IMR-90 (cell line): Measurements from ENCODE around the gene RIMBP2. TPM values are rescaled to one million over a fixed set of nuclear protein-coding genes. Genes with fewer than 3 reads are reported as not detected.

Experiments used
- ATAC-seq: fragments of 200-7000 bp; cut with Tn5 transposase; 2 replicates; pipeline ENCODE4 v1.9.1; 2020; ENCODE audit warnings: low read depth, mild to moderate bottlenecking, moderate library complexity
- BruUV-seq: library from RNA; stranded (reverse); fragments of 400-500 nt; replicated peaks from 2 replicates; lab custom pipeline; 2021; lab: Mats Ljungman, UMichigan
- CTCF ChIA-PET: fragments of 300-600 bp; formaldehyde crosslinking; extraction: SDS; loops from one replicate; lab custom pipeline; 2021; ENCODE audit warnings: antibody characterized with exemption; lab: Yijun Ruan, JAX
- POLR2A ChIA-PET: fragments of 300-600 bp; sonication (Branson Sonifier 250); formaldehyde crosslinking; loops from one replicate; lab custom pipeline; 2022; ENCODE audit warnings: antibody characterized with exemption; ENCODE audit not compliant: unreplicated experiment; lab: Charles Lee
- DNase-seq: peaks from one replicate; pipeline ENCODE4 v3.0.0; 2013
- H2AFZ ChIP-seq: replicated peaks from 2 replicates; pipeline ENCODE3; 2013; ENCODE audit warnings: low read length, mild to moderate bottlenecking; ENCODE audit not compliant: poor library complexity
- H2AK5ac ChIP-seq: 2 replicates; pipeline ENCODE4 v1.6.1; 2013; ENCODE audit warnings: low read depth, low read length, inconsistent platforms
- H2AK9ac ChIP-seq: replicated peaks from 2 replicates; pipeline ENCODE3; 2013; ENCODE audit warnings: mild to moderate bottlenecking, low read depth, low read length, moderate library complexity; ENCODE audit not compliant: poor library complexity
- H2BK120ac ChIP-seq: 2 replicates; pipeline ENCODE4 v1.6.1; 2013; ENCODE audit warnings: low read depth, low read length, inconsistent platforms
- H2BK15ac ChIP-seq: 3 replicates; pipeline ENCODE4 v1.6.1; 2013; ENCODE audit warnings: low read depth, low read length, inconsistent platforms
- H2BK20ac ChIP-seq: 2 replicates; pipeline ENCODE4 v1.6.1; 2013; ENCODE audit warnings: low read depth, mild to moderate bottlenecking, inconsistent platforms, low read length, moderate library complexity
- H2BK5ac ChIP-seq: 2 replicates; pipeline ENCODE4 v1.6.1; 2013; ENCODE audit warnings: mild to moderate bottlenecking, low read depth, low read length, inconsistent platforms; ENCODE audit not compliant: poor library complexity, severe bottlenecking
- H3K14ac ChIP-seq: replicated peaks from 2 replicates; pipeline ENCODE4 v1.6.1; 2013; ENCODE audit warnings: low read depth, low read length, inconsistent platforms
- H3K18ac ChIP-seq: 2 replicates; pipeline ENCODE4 v1.6.1; 2013; ENCODE audit warnings: low read depth, low read length, control low read depth
- H3K23ac ChIP-seq: 2 replicates; pipeline ENCODE4 v1.6.1; 2013; ENCODE audit warnings: low read depth, low read length, inconsistent platforms
- H3K27ac ChIP-seq: 2 replicates; pipeline ENCODE4 v1.5.1; 2013; ENCODE audit warnings: mild to moderate bottlenecking, control low read depth, low read length; ENCODE audit not compliant: insufficient read depth
- H3K27me3 ChIP-seq: 2 replicates; pipeline ENCODE4 v1.6.1; 2013; ENCODE audit warnings: low read length; ENCODE audit not compliant: control insufficient read depth, insufficient read depth
- H3K36me3 ChIP-seq: 2 replicates; pipeline ENCODE4 v1.6.1; 2013; ENCODE audit warnings: low read length, mixed read lengths; ENCODE audit not compliant: control insufficient read depth, insufficient read depth
- H3K4ac ChIP-seq: 2 replicates; pipeline ENCODE4 v1.6.1; 2013; ENCODE audit warnings: low read depth, low read length, inconsistent platforms
- H3K4me1 ChIP-seq: 2 replicates; pipeline ENCODE4 v1.6.1; 2013; ENCODE audit warnings: low read length, mixed read lengths; ENCODE audit not compliant: control insufficient read depth, insufficient read depth
- H3K4me2 ChIP-seq: 2 replicates; pipeline ENCODE4 v1.6.1; 2013; ENCODE audit warnings: low read depth, mild to moderate bottlenecking, control low read depth, low read length, moderate library complexity
- H3K4me3 ChIP-seq: 2 replicates; pipeline ENCODE4 v1.5.1; 2013; ENCODE audit warnings: low read depth, mild to moderate bottlenecking, control low read depth, low read length, moderate library complexity; ENCODE audit not compliant: insufficient read depth
- H3K56ac ChIP-seq: 2 replicates; pipeline ENCODE4 v1.6.1; 2013; ENCODE audit warnings: low read length, inconsistent platforms; ENCODE audit not compliant: insufficient read depth; ENCODE audit errors: extremely low read depth
- H3K79me1 ChIP-seq, 2 experiments: 2 replicates each; pipeline ENCODE4 v1.6.1; 2013; ENCODE audit warnings: low read length in 2 of 2, inconsistent platforms in 1 of 2, low read depth in 1 of 2
- H3K9ac ChIP-seq: 2 replicates; pipeline ENCODE4 v1.6.1; 2013; ENCODE audit warnings: low read depth, low read length, control low read depth
- H3K9me1 ChIP-seq: 2 replicates; pipeline ENCODE4 v1.6.1; 2013; ENCODE audit warnings: low read length, inconsistent platforms; ENCODE audit not compliant: insufficient read depth
- H3K9me3 ChIP-seq: 2 replicates; pipeline ENCODE4 v1.6.1; 2013; ENCODE audit warnings: low read length; ENCODE audit not compliant: control insufficient read depth, insufficient read depth
- H4K20me1 ChIP-seq: 2 replicates; pipeline ENCODE4 v1.6.1; 2013; ENCODE audit warnings: low read length, inconsistent platforms; ENCODE audit not compliant: insufficient read depth
- H4K5ac ChIP-seq: 2 replicates; pipeline ENCODE4 v1.6.1; 2013; ENCODE audit warnings: mild to moderate bottlenecking, low read depth, low read length, control low read depth
- H4K8ac ChIP-seq, 2 experiments: 2 replicates each; pipeline ENCODE4 v1.6.1; 2013; ENCODE audit warnings: low read depth in 2 of 2, low read length in 2 of 2, control low read depth in 1 of 2, inconsistent platforms in 1 of 2
- H4K91ac ChIP-seq: 2 replicates; pipeline ENCODE4 v1.6.1; 2013; ENCODE audit warnings: low read depth, low read length, inconsistent platforms; ENCODE audit not compliant: insufficient read depth
- BHLHE40 ChIP-seq: fragments of 150-350 bp; IDR thresholded peaks from 2 replicates; pipeline ENCODE4 v1.6.1; 2016; ENCODE audit warnings: mild to moderate bottlenecking, low read depth, low read length
- CEBPB ChIP-seq: IDR thresholded peaks from 2 replicates; pipeline ENCODE4 v1.6.1; 2012; ENCODE audit warnings: low read depth, low read length, improper control_type of control experiment
- CHD1 ChIP-seq: IDR thresholded peaks from 2 replicates; pipeline ENCODE4 v1.6.1; 2012; ENCODE audit warnings: low read depth, low read length, improper control_type of control experiment
- CTCF ChIP-seq: conservative IDR thresholded peaks from 2 replicates; pipeline ENCODE4 v1.5.1; 2012; ENCODE audit warnings: mild to moderate bottlenecking, low read depth, low read length, improper control_type of control experiment
- ELK1 ChIP-seq: fragments of 150-350 bp; IDR thresholded peaks from 2 replicates; pipeline ENCODE4 v1.6.1; 2016; ENCODE audit warnings: low read depth, mild to moderate bottlenecking, low read length, moderate library complexity, borderline replicate concordance
- FOS ChIP-seq: fragments of 150-350 bp; IDR thresholded peaks from 2 replicates; pipeline ENCODE4 v1.6.1; 2016; ENCODE audit warnings: low read depth, low read length
- MAFK ChIP-seq: IDR thresholded peaks from 2 replicates; pipeline ENCODE4 v1.6.1; 2012; ENCODE audit warnings: low read depth, low read length, improper control_type of control experiment
- MAZ ChIP-seq: IDR thresholded peaks from 2 replicates; pipeline ENCODE4 v1.6.1; 2012; ENCODE audit warnings: low read depth, mild to moderate bottlenecking, low read length, improper control_type of control experiment, moderate library complexity, borderline replicate concordance
- MXI1 ChIP-seq: IDR thresholded peaks from 2 replicates; pipeline ENCODE4 v1.6.1; 2012; ENCODE audit warnings: low read depth, mild to moderate bottlenecking, low read length, moderate library complexity, borderline replicate concordance
- NFE2L2 ChIP-seq: fragments of 150-350 bp; IDR thresholded peaks from 2 replicates; pipeline ENCODE4 v1.6.1; 2016; ENCODE audit warnings: low read depth, mild to moderate bottlenecking, low read length
- POLR2A ChIP-seq: IDR thresholded peaks from 2 replicates; pipeline ENCODE4 v1.6.1; 2012; ENCODE audit warnings: mild to moderate bottlenecking, low read depth, low read length
- RAD21 ChIP-seq: IDR thresholded peaks from 2 replicates; pipeline ENCODE4 v1.6.1; 2012; ENCODE audit warnings: low read length, improper control_type of control experiment
- RCOR1 ChIP-seq: IDR thresholded peaks from 2 replicates; pipeline ENCODE4 v1.6.1; 2012; ENCODE audit warnings: mild to moderate bottlenecking, low read length, improper control_type of control experiment; ENCODE audit not compliant: insufficient replicate concordance
- RFX5 ChIP-seq: IDR thresholded peaks from 2 replicates; pipeline ENCODE4 v1.8.0; 2012; ENCODE audit warnings: low read depth, mild to moderate bottlenecking, low read length, moderate library complexity
- SMC3 ChIP-seq: fragments of 150-350 bp; IDR thresholded peaks from 2 replicates; pipeline ENCODE4 v1.6.1; 2016; ENCODE audit warnings: low read depth, mild to moderate bottlenecking, antibody characterized with exemption, low read length, moderate library complexity
- USF2 ChIP-seq: fragments of 150-350 bp; IDR thresholded peaks from 2 replicates; pipeline ENCODE4 v1.6.1; 2017; ENCODE audit warnings: mild to moderate bottlenecking, antibody characterized with exemption, low read length, low read depth
- WGBS, 2 experiments: methylation state at CpG; one replicate each; pipeline versions ENCODE4 v1.1.5 to v1.1.7; 2013; ENCODE audit warnings: missing lambda C conversion rate in 2 of 2; ENCODE audit not compliant: insufficient read length in 1 of 2; ENCODE audit errors: extremely low coverage in 2 of 2; 5-methylcytosine and 5-hydroxymethylcytosine counted together
- dilution Hi-C: fragments of 300-500 bp; cut with HindIII; formaldehyde crosslinking; loops from one replicate; pipeline ENCODE4 v1.14.3; 2018; ENCODE audit warnings: low sequenced_read_pairs; ENCODE audit not compliant: unreplicated experiment
- in situ Hi-C: fragments of 300-500 bp; cut with MboI; formaldehyde crosslinking; loops from 3 replicates; pipeline ENCODE4 v1.14.3; 2019; ENCODE audit warnings: low sequenced_read_pairs, inconsistent platforms, mixed read lengths
- intact Hi-C: fragments of 100-400 bp; cut with micrococcal nuclease; formaldehyde crosslinking; loops from 2 replicates; pipeline ENCODE4 v1.10.0; 2022
- polyA plus RNA-seq, 3 experiments: library from polyadenylated mRNA; depleted of rRNA; stranded (reverse); fragments of >200 nt; gene quantifications; 2 replicates each; pipeline ENCODE4 v1.2.3, GENCODE V29; 2012; ENCODE audit warnings: low replicate concordance in 1 of 3
- total RNA-seq: library from RNA; depleted of rRNA; stranded (reverse); fragments of >200 nt; gene quantifications from 2 replicates; pipeline ENCODE4 v1.2.3, GENCODE V29; 2012

Gene RIMBP2
- total and polyA plus RNA-seq, 2 of the 4 experiments (the other 2 are of a cell fraction), result not detected

- H4K20me1 ChIP-seq, result no peaks in the 10 kb centered on the region
- no peak overlapping the region for H3K9ac ChIP-seq
- no peak overlapping the region for H2AK5ac ChIP-seq
- no peak overlapping the region for H3K27ac ChIP-seq
- no peak overlapping the region for H2BK120ac ChIP-seq
- H3K9me3 ChIP-seq, result peaks cover 52% of the 10 kb centered on the region
- no peak overlapping the region for H3K4me2 ChIP-seq
- H3K56ac ChIP-seq, result no peak overlapping the region
- H2AK9ac ChIP-seq, result no peak overlapping the region
- in situ Hi-C loops (no loop called here), dilution Hi-C loops (no loop called here), intact Hi-C loops (no loop called here)
- H2BK5ac ChIP-seq, result no peak overlapping the region
- no CpG with 5 or more reads among the region's 9 CpGs for WGBS, 2 experiments
- no peak overlapping the region for H3K4me3 ChIP-seq
- no peak overlapping the region for H2BK15ac ChIP-seq
- CTCF ChIA-PET, result no interaction called here
- no peak overlapping the region for H4K91ac ChIP-seq
- no peak overlapping the region for H3K23ac ChIP-seq
- no TSS peak for BruUV-seq
- no peaks in the 10 kb centered on the region for H3K79me1 ChIP-seq
- ATAC-seq (no peak), DNase-seq (no peak)
- H3K14ac ChIP-seq, result no peak overlapping the region
- no peak overlapping the region for H2AFZ ChIP-seq
- H3K36me3 ChIP-seq, result no peaks in the 10 kb centered on the region
- H4K5ac ChIP-seq, result no peak overlapping the region
- TF ChIP-seq ELK1, result no peak
- TF ChIP-seq USF2, result no peak
- no peak for TF ChIP-seq NFE2L2
- no peak for TF ChIP-seq CTCF
- TF ChIP-seq MAZ, result no peak
- TF ChIP-seq CHD1, result no peak
- no peak for TF ChIP-seq MXI1
- no peak for TF ChIP-seq MAFK
- TF ChIP-seq FOS, result no peak
- no peak for TF ChIP-seq RFX5
- TF ChIP-seq RCOR1, result no peak
- TF ChIP-seq BHLHE40, result no peak
- TF ChIP-seq POLR2A, result no peak
- no peak for TF ChIP-seq SMC3
- no peak for TF ChIP-seq CEBPB
- no peak for TF ChIP-seq RAD21
- H3K9me1 ChIP-seq, result no peaks in the 10 kb centered on the region
- POLR2A ChIA-PET, result no interaction called here
- H4K8ac ChIP-seq, result no peak overlapping the region
- H2BK20ac ChIP-seq, result no peak overlapping the region
- H3K4ac ChIP-seq, result no peak overlapping the region
- no peaks in the 10 kb centered on the region for H3K27me3 ChIP-seq
- no peaks in the 10 kb centered on the region for H3K4me1 ChIP-seq
- H3K18ac ChIP-seq, result no peak overlapping the region
Observed at GRCh38 chr12:130477701-130478100, 238.4 kb downstream of the RIMBP2 start.
